Upper lobe of left lung (tissue), 4 donors: Measurements from ENCODE around the gene CSF1R.

Source experiments
- CTCF ChIP-seq, 6 experiments: fragments of 450-650 bp in 4 of 6; fragments of 200-600 bp in 2 of 6; sonication (generic) in 2 of 6; IDR thresholded peaks; one replicate each; pipeline ENCODE4 v1.5.1; 2016 to 2019; ENCODE audit warnings: antibody characterized with exemption in 6 of 6
- POLR2A ChIP-seq, 4 donors: fragments of 450-650 bp; IDR thresholded peaks; one replicate each; pipeline ENCODE4 v1.5.1; 2016 to 2017; ENCODE audit warnings: antibody characterized with exemption in 4 of 4, mild to moderate bottlenecking in 2 of 4
- POLR2AphosphoS5 ChIP-seq, 2 donors: sonication (generic); formaldehyde crosslinking; IDR thresholded peaks; one replicate each; pipeline ENCODE4 v1.5.1; 2017; ENCODE audit warnings: antibody characterized with exemption in 2 of 2

GRCh38 chr5:150119421-150120061 lies 33.2 kb upstream of the CSF1R start:
- peak in 1 of 6 experiments; percentile 9 for TF ChIP-seq CTCF (IDR thresholded peaks at IDR 0.05)
- no peak for TF ChIP-seq POLR2A (IDR thresholded peaks at IDR 0.05)
- no peak for TF ChIP-seq POLR2AphosphoS5 (IDR thresholded peaks at IDR 0.05)
